ENCODE results near the gene UPK1B.

UPK1B gene

DNA sequence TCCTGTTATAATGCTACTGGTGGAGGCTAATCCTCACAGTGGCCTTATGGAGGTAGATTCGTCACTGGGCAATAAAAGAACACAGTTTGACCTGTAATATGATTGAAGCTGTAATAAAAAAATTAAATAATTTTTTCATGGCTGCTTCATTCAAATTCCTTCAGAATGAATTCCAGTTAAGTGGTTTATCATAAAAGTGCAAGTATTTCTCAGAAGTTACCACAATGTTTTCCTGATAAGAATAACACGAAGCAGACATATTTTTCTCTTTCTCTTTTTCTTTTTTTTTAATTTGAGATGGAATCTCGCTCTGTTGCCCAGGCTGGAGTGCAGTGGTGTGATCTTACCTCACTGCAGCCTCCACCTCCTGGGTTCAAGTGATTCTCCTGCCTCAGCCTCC is 51.7 kb downstream of the UPK1B start:
- Histone ChIP-seq H3K9me3 (ENCODE audit: control insufficient read depth, low read length) (no peaks in the 10 kb centered on the region), H3K4me1 (ENCODE audit: control insufficient read depth, insufficient read depth, low read length, poor library complexity, severe bottlenecking) (no peaks in the 10 kb centered on the region), H3K27ac (ENCODE audit: low read depth, low read length, severe bottlenecking) (no peak overlapping the region), H3K4me3 (ENCODE audit: extremely low read depth, insufficient read depth, low read length, poor library complexity, severe bottlenecking) (no peak overlapping the region), H3K36me3 (ENCODE audit: control insufficient read depth, insufficient read depth, low read length) (peaks cover 75% of the 10 kb centered on the region)
- WGBS, 2 experiments (ENCODE audit: insufficient coverage in 2 of 2), result 90% methylated on average over 2 of the region's 3 CpGs

GRCh38 chr3:119227070-119227850 is 53.9 kb downstream of the UPK1B start:
- Histone ChIP-seq H3K27ac (ENCODE audit: low read depth, low read length, severe bottlenecking) (no peak overlapping the region), H3K36me3 (ENCODE audit: control insufficient read depth, insufficient read depth, low read length) (peaks cover 72% of the 10 kb centered on the region), H3K9me3 (ENCODE audit: control insufficient read depth, low read length) (no peaks in the 10 kb centered on the region), H3K4me1 (ENCODE audit: control insufficient read depth, insufficient read depth, low read length, poor library complexity, severe bottlenecking) (no peaks in the 10 kb centered on the region), H3K4me3 (ENCODE audit: extremely low read depth, insufficient read depth, low read length, poor library complexity, severe bottlenecking) (no peak overlapping the region)
- WGBS, 2 experiments (ENCODE audit: insufficient coverage in 2 of 2), result 89 to 100% methylated on average over 5 to 6 of the region's 6 CpGs

DNA sequence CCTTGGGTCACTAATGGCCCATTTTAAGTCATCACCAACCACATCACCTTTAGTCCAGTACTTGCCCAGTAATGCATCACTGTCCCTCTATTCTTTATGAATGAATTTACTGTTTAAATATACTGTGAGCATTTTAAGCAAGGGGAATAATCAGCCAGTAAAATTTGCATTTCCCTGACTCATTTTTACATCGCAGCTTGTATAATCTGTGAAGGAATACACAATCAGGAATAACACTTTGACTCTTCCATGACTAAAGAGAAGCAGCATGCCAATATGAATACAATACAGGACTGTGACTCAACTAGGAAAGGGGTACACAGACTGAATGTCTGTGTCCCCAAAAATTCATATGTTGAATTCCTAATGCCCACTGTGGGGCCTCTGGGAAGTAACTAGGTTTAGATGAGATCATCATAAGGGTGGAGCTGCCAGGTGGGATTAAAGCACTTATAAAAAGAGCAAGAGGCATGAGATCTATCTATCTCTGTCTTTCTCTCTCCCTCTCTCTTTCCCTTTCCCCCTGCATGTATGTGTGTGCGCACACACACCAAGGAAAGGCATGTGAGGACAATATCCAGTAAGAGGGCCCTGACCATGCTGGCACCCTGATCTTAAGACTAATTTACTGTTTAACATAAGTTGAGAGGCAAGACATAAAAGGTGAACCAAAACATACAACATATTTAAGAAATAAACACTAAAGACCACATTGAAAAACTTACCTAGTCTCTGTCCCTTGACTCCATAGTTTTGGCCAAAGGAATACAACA is 55.2 kb downstream of the UPK1B start:
- Histone ChIP-seq H3K4me3 (ENCODE audit: extremely low read depth, insufficient read depth, low read length, poor library complexity, severe bottlenecking) (no peak overlapping the region), H3K4me1 (ENCODE audit: control insufficient read depth, insufficient read depth, low read length, poor library complexity, severe bottlenecking) (no peaks in the 10 kb centered on the region), H3K27ac (ENCODE audit: low read depth, low read length, severe bottlenecking) (no peak overlapping the region), H3K9me3 (ENCODE audit: control insufficient read depth, low read length) (no peaks in the 10 kb centered on the region), H3K36me3 (ENCODE audit: control insufficient read depth, insufficient read depth, low read length) (peaks cover 67% of the 10 kb centered on the region)
- WGBS, 2 experiments (ENCODE audit: insufficient coverage in 2 of 2), result 100% methylated on average over 2 of the region's 2 CpGs; no CpG with 5 or more reads in 1 of the 2 experiments

- no peak overlapping the region for H3K4me3 ChIP-seq (ENCODE audit: extremely low read depth, insufficient read depth, low read length, poor library complexity, severe bottlenecking)
- no peaks in the 10 kb centered on the region for H3K9me3 ChIP-seq (ENCODE audit: control insufficient read depth, low read length)
- H3K27ac ChIP-seq (ENCODE audit: low read depth, low read length, severe bottlenecking), result no peak overlapping the region
- 94 to 100% methylated on average over 1 to 7 of the region's 7 CpGs for WGBS, 2 experiments (ENCODE audit: insufficient coverage in 2 of 2)
- H3K4me1 ChIP-seq (ENCODE audit: control insufficient read depth, insufficient read depth, low read length, poor library complexity, severe bottlenecking), result no peaks in the 10 kb centered on the region
- H3K36me3 ChIP-seq (ENCODE audit: control insufficient read depth, insufficient read depth, low read length), result peaks cover 70% of the 10 kb centered on the region
Observed at GRCh38 chr3:119229190-119229589, 55.8 kb downstream of the UPK1B start.

DNA sequence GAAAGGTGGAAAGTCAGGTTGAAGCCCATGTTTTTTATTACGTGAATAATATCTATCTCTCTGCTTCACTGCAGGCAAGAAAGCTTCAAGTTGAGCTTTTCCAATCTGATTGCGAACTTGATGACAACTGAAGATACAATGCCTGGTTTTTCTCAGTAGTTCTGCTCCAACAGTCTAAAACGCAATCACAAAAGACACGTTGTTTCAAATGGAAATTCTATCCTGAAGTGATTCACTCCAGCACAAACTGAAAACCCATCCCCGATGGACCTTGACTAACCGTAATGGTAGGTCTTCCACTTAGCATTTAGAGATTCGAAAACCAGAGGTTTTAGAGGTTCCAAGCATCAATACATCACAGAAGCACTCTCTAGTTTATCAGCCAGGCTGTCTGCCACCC is 56.7 kb downstream of the UPK1B start:
- Histone ChIP-seq H3K4me1 (ENCODE audit: control insufficient read depth, insufficient read depth, low read length, poor library complexity, severe bottlenecking) (peaks cover 5% of the 10 kb centered on the region), H3K27ac (ENCODE audit: low read depth, low read length, severe bottlenecking) (no peak overlapping the region), H3K36me3 (ENCODE audit: control insufficient read depth, insufficient read depth, low read length) (peaks cover 76% of the 10 kb centered on the region), H3K4me3 (ENCODE audit: extremely low read depth, insufficient read depth, low read length, poor library complexity, severe bottlenecking) (no peak overlapping the region), H3K9me3 (ENCODE audit: control insufficient read depth, low read length) (no peaks in the 10 kb centered on the region)
- 93 to 94% methylated on average over 7 of the region's 7 CpGs for WGBS, 2 experiments (ENCODE audit: insufficient coverage in 2 of 2)

DNA sequence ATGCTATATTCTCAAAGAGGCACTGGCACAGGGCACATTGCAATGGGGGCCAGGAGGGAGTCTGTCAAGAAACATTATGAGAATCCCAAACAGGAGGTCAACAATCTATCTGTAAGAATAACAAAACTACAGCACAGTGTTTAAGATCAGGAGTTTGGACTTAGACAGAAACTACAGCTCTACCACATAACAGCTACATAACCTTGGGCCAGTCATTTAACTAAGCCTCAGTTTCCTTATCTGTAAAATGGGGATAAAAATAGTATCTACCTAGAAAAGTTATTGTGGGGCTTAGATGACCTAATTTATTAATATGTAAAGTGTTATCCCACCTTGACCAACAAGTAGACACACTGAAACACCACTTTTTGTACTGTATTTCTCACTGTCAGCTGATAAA is 57.3 kb downstream of the UPK1B start:
- Histone ChIP-seq H3K4me1 (ENCODE audit: control insufficient read depth, insufficient read depth, low read length, poor library complexity, severe bottlenecking) (peaks cover 11% of the 10 kb centered on the region), H3K9me3 (ENCODE audit: control insufficient read depth, low read length) (no peaks in the 10 kb centered on the region), H3K27ac (ENCODE audit: low read depth, low read length, severe bottlenecking) (no peak overlapping the region), H3K4me3 (ENCODE audit: extremely low read depth, insufficient read depth, low read length, poor library complexity, severe bottlenecking) (no peak overlapping the region), H3K36me3 (ENCODE audit: control insufficient read depth, insufficient read depth, low read length) (peaks cover 77% of the 10 kb centered on the region)

GRCh38 chr3:119234610-119235009 is 61.2 kb downstream of the UPK1B start:
- Histone ChIP-seq H3K9me3 (ENCODE audit: control insufficient read depth, low read length) (no peaks in the 10 kb centered on the region), H3K27ac (ENCODE audit: low read depth, low read length, severe bottlenecking) (no peak overlapping the region), H3K4me3 (ENCODE audit: extremely low read depth, insufficient read depth, low read length, poor library complexity, severe bottlenecking) (no peak overlapping the region), H3K4me1 (ENCODE audit: control insufficient read depth, insufficient read depth, low read length, poor library complexity, severe bottlenecking) (peaks cover 11% of the 10 kb centered on the region), H3K36me3 (ENCODE audit: control insufficient read depth, insufficient read depth, low read length) (peaks cover 53% of the 10 kb centered on the region)
- WGBS, 2 experiments (ENCODE audit: insufficient coverage in 2 of 2), result no CpG with 5 or more reads among the region's 1 CpG

- no peak overlapping the region for H3K27ac ChIP-seq (ENCODE audit: low read depth, low read length, severe bottlenecking)
- no peak overlapping the region for H3K4me3 ChIP-seq (ENCODE audit: extremely low read depth, insufficient read depth, low read length, poor library complexity, severe bottlenecking)
- peaks cover 49% of the 10 kb centered on the region for H3K36me3 ChIP-seq (ENCODE audit: control insufficient read depth, insufficient read depth, low read length)
- no peaks in the 10 kb centered on the region for H3K9me3 ChIP-seq (ENCODE audit: control insufficient read depth, low read length)
- H3K4me1 ChIP-seq (ENCODE audit: control insufficient read depth, insufficient read depth, low read length, poor library complexity, severe bottlenecking), result peaks cover 11% of the 10 kb centered on the region
- WGBS, 2 experiments (ENCODE audit: insufficient coverage in 2 of 2), result 89% methylated on average over 1 of the region's 1 CpG; no CpG with 5 or more reads in 1 of the 2 experiments
Observed at GRCh38 chr3:119235151-119235550, 61.8 kb downstream of the UPK1B start.

DNA sequence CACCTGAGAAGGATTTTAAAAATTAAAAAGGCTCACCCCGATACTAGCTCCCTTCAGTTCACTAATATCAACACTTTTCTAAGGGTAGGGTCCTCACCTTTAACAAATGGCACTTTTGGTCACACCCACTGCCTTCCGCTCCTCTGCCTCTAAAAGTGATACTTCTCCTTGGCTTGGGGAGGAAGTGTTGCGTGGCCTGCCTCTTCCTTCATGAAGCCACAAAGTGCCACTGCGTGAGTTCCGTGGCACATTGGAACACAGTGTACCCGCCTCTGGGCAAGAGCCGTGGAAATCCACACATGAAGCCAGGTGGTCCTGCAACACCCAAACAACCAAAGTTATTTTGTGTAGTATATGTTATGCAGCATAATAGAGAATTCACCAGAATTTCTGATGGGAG is 63.4 kb downstream of the UPK1B start:
- WGBS, 2 experiments (ENCODE audit: insufficient coverage in 2 of 2), result 100% methylated on average over 4 of the region's 7 CpGs; no CpG with 5 or more reads in 1 of the 2 experiments

GRCh38 chr3:119237299-119237698 is 63.9 kb downstream of the UPK1B start:
- Histone ChIP-seq H3K4me1 (ENCODE audit: control insufficient read depth, insufficient read depth, low read length, poor library complexity, severe bottlenecking) (peaks cover 11% of the 10 kb centered on the region), H3K9me3 (ENCODE audit: control insufficient read depth, low read length) (no peaks in the 10 kb centered on the region), H3K4me3 (ENCODE audit: extremely low read depth, insufficient read depth, low read length, poor library complexity, severe bottlenecking) (no peak overlapping the region), H3K36me3 (ENCODE audit: control insufficient read depth, insufficient read depth, low read length) (peaks cover 38% of the 10 kb centered on the region), H3K27ac (ENCODE audit: low read depth, low read length, severe bottlenecking) (no peak overlapping the region)

More for the DNA sequence above, 63.4 kb downstream of the UPK1B start:
- Histone ChIP-seq H3K4me1 (ENCODE audit: control insufficient read depth, insufficient read depth, low read length, poor library complexity, severe bottlenecking) (peaks cover 11% of the 10 kb centered on the region), H3K27ac (ENCODE audit: low read depth, low read length, severe bottlenecking) (no peak overlapping the region), H3K4me3 (ENCODE audit: extremely low read depth, insufficient read depth, low read length, poor library complexity, severe bottlenecking) (no peak overlapping the region), H3K36me3 (ENCODE audit: control insufficient read depth, insufficient read depth, low read length) (peaks cover 38% of the 10 kb centered on the region), H3K9me3 (ENCODE audit: control insufficient read depth, low read length) (no peaks in the 10 kb centered on the region)

DNA sequence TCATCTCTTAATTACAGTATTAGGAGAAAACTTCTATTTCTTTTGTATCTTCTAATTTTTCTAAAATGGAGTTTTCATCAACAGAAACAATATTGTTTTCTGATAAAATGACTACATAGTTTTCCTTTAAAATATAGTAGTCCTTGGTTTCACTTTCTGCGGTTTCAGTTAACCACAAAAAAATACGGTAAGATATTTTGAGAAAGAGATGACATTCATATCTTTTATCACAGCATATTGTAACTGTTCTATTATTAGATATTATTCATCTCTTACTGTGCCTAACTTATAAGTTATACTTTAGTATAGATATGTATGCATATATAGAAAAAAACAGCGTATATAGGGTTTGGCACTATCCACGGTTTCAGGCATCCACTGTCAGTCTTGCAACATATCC is 65.0 kb downstream of the UPK1B start:
- peaks cover 31% of the 10 kb centered on the region for H3K36me3 ChIP-seq (ENCODE audit: control insufficient read depth, insufficient read depth, low read length)
- H3K4me1 ChIP-seq (ENCODE audit: control insufficient read depth, insufficient read depth, low read length, poor library complexity, severe bottlenecking), result peaks cover 11% of the 10 kb centered on the region
- H3K9me3 ChIP-seq (ENCODE audit: control insufficient read depth, low read length), result no peaks in the 10 kb centered on the region
- no CpG with 5 or more reads among the region's 4 CpGs for WGBS, 2 experiments (ENCODE audit: insufficient coverage in 2 of 2)
- H3K4me3 ChIP-seq (ENCODE audit: extremely low read depth, insufficient read depth, low read length, poor library complexity, severe bottlenecking), result no peak overlapping the region
- H3K27ac ChIP-seq (ENCODE audit: low read depth, low read length, severe bottlenecking), result no peak overlapping the region
